K562 (cell line): ENCODE results near the gene LHB. TPM values are rescaled to one million over a fixed set of nuclear protein-coding genes. Genes with fewer than 3 reads are reported as not detected.

ENCODE experiments used
- ATAC-seq: fragments of 200-7000 bp; cut with Tn5 transposase; 3 replicates; pipeline ENCODE4 v1.9.1; 2020; ENCODE audit warnings: moderate library complexity
- BruUV-seq: library from RNA; stranded (reverse); fragments of 400-500 nt; replicated peaks from 2 replicates; lab custom pipeline; 2021; lab: Mats Ljungman, UMichigan
- CTCF ChIA-PET: fragments of 300-600 bp; formaldehyde crosslinking; extraction: SDS; loops from one replicate; lab custom pipeline; 2021; ENCODE audit warnings: low intra/inter-chr PET ratio; lab: Yijun Ruan, JAX
- POLR2A ChIA-PET: fragments of 300-600, 350-650 bp; sonication (Branson Sonifier 250); formaldehyde crosslinking; extraction: SDS; loops from one replicate; lab custom pipeline; 2021; ENCODE audit warnings: antibody characterized with exemption, inconsistent platforms; lab: Yijun Ruan, JAX
- DNase-seq, 4 experiments: peaks; one replicate each; pipeline versions ENCODE4 v3.0.0 to v3.0.0-alpha.2; 2011 to 2018; ENCODE audit warnings: low spot score in 3 of 4, mixed read lengths in 3 of 4; ENCODE audit errors: extremely low read depth in 1 of 4
- FAIRE-seq: peaks from 2 replicates; lab custom pipeline; 2011; peaks lifted over from hg19 to GRCh38; lab: Jason Lieb, UNC
- H2AFZ ChIP-seq: 2 replicates; pipeline ENCODE4 v1.6.0; 2011; ENCODE audit warnings: low read depth, low read length, control low read depth, inconsistent platforms
- H3K27ac ChIP-seq: fragments of 200-600 bp; 3 replicates; pipeline ENCODE4 v1.8.0; 2011; ENCODE audit warnings: low read depth, mild to moderate bottlenecking, control low read depth, inconsistent platforms, low read length, moderate library complexity, mixed read lengths; ENCODE audit errors: extremely low read depth
- H3K27me3 ChIP-seq, 2 experiments: fragments of 300-600 bp in 1 of 2; 2 replicates in 1 of 2; 3 replicates in 1 of 2; pipeline versions ENCODE4 v1.6.0 to v1.8.0; 2011; ENCODE audit warnings: inconsistent platforms in 2 of 2, low read length in 2 of 2, mild to moderate bottlenecking in 1 of 2, mixed read lengths in 1 of 2, moderate library complexity in 1 of 2; ENCODE audit not compliant: control insufficient read depth in 2 of 2, insufficient read depth in 2 of 2
- H3K36me3 ChIP-seq: fragments of 300-600 bp; 3 replicates; pipeline ENCODE4 v1.8.0; 2011; ENCODE audit warnings: mild to moderate bottlenecking, low read length, inconsistent platforms; ENCODE audit not compliant: control insufficient read depth, insufficient read depth
- H3K4me1 ChIP-seq, 2 experiments: fragments of 200-600 bp in 1 of 2; replicated peaks in 1 of 2; 2 replicates in 1 of 2; 3 replicates in 1 of 2; pipeline versions ENCODE4 v1.5.1 to v1.8.0; 2011; ENCODE audit warnings: inconsistent platforms in 2 of 2, low read length in 2 of 2, mild to moderate bottlenecking in 1 of 2, mixed read lengths in 1 of 2, moderate library complexity in 1 of 2; ENCODE audit not compliant: control insufficient read depth in 2 of 2, insufficient read depth in 2 of 2
- H3K4me2 ChIP-seq: 2 replicates; pipeline ENCODE4 v1.6.1; 2011; ENCODE audit warnings: low read length, control low read depth, inconsistent platforms, mixed read lengths; ENCODE audit not compliant: insufficient read depth
- H3K4me3 ChIP-seq: fragments of 200-600 bp; sonication (generic), shearing (Covaris generic); 2 replicates; pipeline ENCODE4 v1.5.1; 2016; ENCODE audit warnings: control low read depth, inconsistent platforms
- H3K79me2 ChIP-seq: fragments of 200-600 bp; 3 replicates; pipeline ENCODE4 v1.8.0; 2011; ENCODE audit warnings: low read length, inconsistent platforms; ENCODE audit not compliant: control insufficient read depth, insufficient read depth
- H3K9ac ChIP-seq, 2 experiments: 2 replicates each; pipeline versions ENCODE4 v1.6.0 to v1.6.1; 2011; ENCODE audit warnings: low read depth in 2 of 2, low read length in 2 of 2, control low read depth in 1 of 2, inconsistent platforms in 1 of 2, mild to moderate bottlenecking in 1 of 2, mixed read lengths in 1 of 2; ENCODE audit not compliant: insufficient read depth in 1 of 2
- H3K9me1 ChIP-seq: one replicate; pipeline ENCODE4 v1.6.0; 2011; ENCODE audit warnings: inconsistent platforms, mild to moderate bottlenecking, low read length, moderate library complexity; ENCODE audit not compliant: control insufficient read depth, insufficient read depth
- H3K9me3 ChIP-seq: replicated peaks from 2 replicates; pipeline ENCODE4 v1.5.1; 2011; ENCODE audit warnings: low read depth, low read length, inconsistent platforms; ENCODE audit not compliant: control insufficient read depth, insufficient read depth
- H4K20me1 ChIP-seq: replicated peaks from 2 replicates; pipeline ENCODE4 v1.6.1; 2011; ENCODE audit warnings: low read length, inconsistent platforms, mixed read lengths; ENCODE audit not compliant: control insufficient read depth, insufficient read depth
- EGR1 ChIP-seq: fragments of 450-650 bp; conservative IDR thresholded peaks from 2 replicates; pipeline ENCODE4 v1.6.1; 2017; ENCODE audit warnings: mild to moderate bottlenecking
- HIVEP1 ChIP-seq: fragments of 250-450 bp; sonication (Bioruptor Pico); IDR thresholded peaks from 2 replicates; pipeline ENCODE4 v1.4.0; 2020; ENCODE audit warnings: mild to moderate bottlenecking
- KDM1A ChIP-seq, 2 experiments: fragments of 450-650 bp; IDR thresholded peaks; 2 replicates each; pipeline ENCODE4 v1.6.1; 2016; ENCODE audit warnings: mild to moderate bottlenecking in 2 of 2
- RAD51 ChIP-seq: fragments of 450-650 bp; IDR thresholded peaks from 2 replicates; pipeline ENCODE4 v1.7.1; 2016; ENCODE audit warnings: low read depth, mild to moderate bottlenecking, borderline replicate concordance
- XRCC3 ChIP-seq: fragments of 450-650 bp; IDR thresholded peaks from 2 replicates; pipeline ENCODE4 v1.6.1; 2017; ENCODE audit warnings: mild to moderate bottlenecking, moderate library complexity
- WGBS: fragments of 100-300 bp; shearing (Covaris generic); methylation state at CpG from one replicate; pipeline ENCODE4 v1.1.6; 2016; ENCODE audit warnings: low coverage, mixed read lengths; ENCODE audit not compliant: insufficient coverage; ENCODE audit errors: missing lambda C conversion rate; 5-methylcytosine and 5-hydroxymethylcytosine counted together
- in situ Hi-C: fragments of 300-500 bp; cut with MboI; formaldehyde crosslinking; loops from 4 replicates; pipeline ENCODE4 v1.15.0; 2018; ENCODE audit warnings: inconsistent platforms, mixed read lengths
- intact Hi-C: fragments of 100-400 bp; cut with micrococcal nuclease; formaldehyde crosslinking; loops from 2 replicates; pipeline ENCODE4 v1.14.2; 2022
- polyA plus RNA-seq, 8 experiments: library from polyadenylated mRNA; depleted of rRNA in 4 of 8; stranded (reverse) in 5 of 8; unstranded in 3 of 8; fragments of >200 nt; fragmentation: Nextera tagmentation in 2 of 8; fragmentation: Illumina TruSeq in 1 of 8; extraction: Ambion mirVana in 2 of 8; extraction: Trizol in 1 of 8; gene quantifications; 2 replicates each; pipeline versions ENCODE4 v1.2.1 to v1.2.3, GENCODE V29; 2011 to 2014; ENCODE audit warnings: inconsistent platforms in 1 of 8, missing spikeins in 1 of 8
- total RNA-seq, 7 experiments: library from RNA; depleted of rRNA in 6 of 7; stranded (reverse); fragments of >200 nt in 6 of 7; fragmentation: Illumina TruSeq in 2 of 7; extraction: Trizol in 2 of 7; gene quantifications; 2 replicates each; pipeline versions ENCODE4 v1.2.1 to v1.2.3, GENCODE V29; 2011 to 2021; ENCODE audit warnings: low replicate concordance in 1 of 7
- TF ChIP-seq, protein P1 (sequence below): fragments of 450-650 bp; formaldehyde crosslinking; IDR thresholded peaks from 2 replicates; pipeline ENCODE4 v1.4.0; 2022; ENCODE audit warnings: missing genetic modification characterization

Gene LHB
- total and polyA plus RNA-seq, 9 of the 15 experiments (the other 6 are each of a cell fraction or from before 2014, with no cell fraction given), result 0.54 TPM; not detected in 8

DNA sequence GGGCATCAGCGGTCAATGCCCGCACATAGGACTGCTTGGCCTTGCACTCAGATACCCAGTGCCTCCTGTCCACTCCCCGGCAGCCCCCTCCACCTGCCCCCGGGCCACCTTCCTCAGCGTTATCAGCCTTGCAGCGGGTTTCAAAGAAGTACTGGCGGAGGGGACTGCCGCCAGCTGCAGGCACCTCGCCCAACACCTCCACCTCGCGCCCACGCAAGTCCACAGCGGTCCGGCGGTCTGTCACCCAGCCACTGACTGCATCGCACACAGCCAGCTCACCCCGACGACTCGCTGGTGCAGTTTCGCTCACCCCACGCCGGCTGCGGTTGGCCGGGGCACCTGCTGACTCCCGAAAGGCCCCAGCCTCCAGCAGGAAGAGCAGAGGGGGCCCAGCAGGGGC is 44.6 kb upstream of the LHB start:
- in situ Hi-C loops, result no loop called here
- DNase-seq (peak in 1 of 4 experiments; percentile 20), FAIRE-seq (no peak)

DNA sequence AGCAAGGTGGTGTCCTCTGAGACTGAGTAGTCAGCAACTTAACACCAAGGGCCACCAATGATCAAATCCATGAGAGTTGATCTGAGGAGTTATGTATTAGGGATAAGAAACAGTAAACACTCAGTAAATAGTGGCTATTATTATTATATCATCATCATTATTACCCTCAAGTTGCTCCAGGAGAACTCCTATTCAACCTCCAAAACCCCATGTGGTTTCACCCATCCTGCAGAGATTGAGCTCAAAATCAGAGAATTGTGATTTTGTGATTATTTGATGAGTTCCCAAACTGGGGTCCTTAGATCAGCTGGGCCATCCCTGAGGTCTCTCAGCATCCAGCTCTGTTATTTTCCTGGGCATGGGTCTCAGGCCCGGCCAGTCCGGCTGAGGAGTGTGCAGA is 44.1 kb upstream of the LHB start:
- H3K27ac ChIP-seq, result no peak overlapping the region
- no peak overlapping the region for H2AFZ ChIP-seq
- peaks cover 19 to 61% of the 10 kb centered on the region in 2 experiments; a peak in 3 of 5 replicates for H3K27me3 ChIP-seq
- no peak for FAIRE-seq
- no peak for ATAC-seq
- no peak overlapping the region for H3K4me2 ChIP-seq
- no peaks in the 10 kb centered on the region for H3K79me2 ChIP-seq
- peaks cover 2 to 46% of the 10 kb centered on the region in 2 experiments; a peak in 4 of 5 replicates for H3K4me1 ChIP-seq
- ChIA-PET CTCF (no interaction called here), POLR2A (interaction anchor here (0.6 to 1.4 kb wide), 2 partner anchors 9 to 395 kb away, joined by 3 to 4 read pairs; no protein-coding TSS in a partner anchor)
- intact Hi-C loops (no loop called here), in situ Hi-C loops (no loop called here)
- no peak overlapping the region for H3K9ac ChIP-seq
- 12% methylated on average over 2 of the region's 2 CpGs for WGBS
- no peak overlapping the region for H3K4me3 ChIP-seq
- no peak for DNase-seq
- peaks cover 4% of the 10 kb centered on the region; the same call in 1 of the 2 replicates for H4K20me1 ChIP-seq
- peak; percentile 11 to 38; a peak in 1 of 4 replicates for TF ChIP-seq KDM1A (IDR thresholded peaks at IDR 0.05)
- no peak for TF ChIP-seq XRCC3
- no TSS peak for BruUV-seq
- H3K9me1 ChIP-seq, result no peaks in the 10 kb centered on the region
- H3K36me3 ChIP-seq, result no peaks in the 10 kb centered on the region
- no peaks in the 10 kb centered on the region for H3K9me3 ChIP-seq

More for the DNA sequence above, 44.6 kb upstream of the LHB start:
- H4K20me1 ChIP-seq, result peaks cover 4% of the 10 kb centered on the region; the same call in 1 of the 2 replicates
- peaks cover 22 to 61% of the 10 kb centered on the region in 2 experiments; a peak in 3 of 5 replicates for H3K27me3 ChIP-seq
- CTCF ChIA-PET, result no interaction called here
- H3K4me3 ChIP-seq, result no peak overlapping the region
- peaks cover 2 to 42% of the 10 kb centered on the region in 2 experiments; a peak in 4 of 5 replicates for H3K4me1 ChIP-seq
- intact Hi-C loops, result no loop called here
- no TSS peak for BruUV-seq
- peak overlapping the region in 1 of 2 experiments; percentile 45; a peak in 2 of 4 replicates for H3K9ac ChIP-seq
- no peaks in the 10 kb centered on the region for H3K79me2 ChIP-seq
- no peak overlapping the region for H2AFZ ChIP-seq
- WGBS, result 4% methylated on average over 23 of the region's 25 CpGs
- H3K9me1 ChIP-seq, result no peaks in the 10 kb centered on the region
- TF ChIP-seq HIVEP1 (CRISPR knock-in tag) (no peak), RAD51 (no peak), EGR1 (peak; percentile 61)
- TF ChIP-seq, protein P1, sequence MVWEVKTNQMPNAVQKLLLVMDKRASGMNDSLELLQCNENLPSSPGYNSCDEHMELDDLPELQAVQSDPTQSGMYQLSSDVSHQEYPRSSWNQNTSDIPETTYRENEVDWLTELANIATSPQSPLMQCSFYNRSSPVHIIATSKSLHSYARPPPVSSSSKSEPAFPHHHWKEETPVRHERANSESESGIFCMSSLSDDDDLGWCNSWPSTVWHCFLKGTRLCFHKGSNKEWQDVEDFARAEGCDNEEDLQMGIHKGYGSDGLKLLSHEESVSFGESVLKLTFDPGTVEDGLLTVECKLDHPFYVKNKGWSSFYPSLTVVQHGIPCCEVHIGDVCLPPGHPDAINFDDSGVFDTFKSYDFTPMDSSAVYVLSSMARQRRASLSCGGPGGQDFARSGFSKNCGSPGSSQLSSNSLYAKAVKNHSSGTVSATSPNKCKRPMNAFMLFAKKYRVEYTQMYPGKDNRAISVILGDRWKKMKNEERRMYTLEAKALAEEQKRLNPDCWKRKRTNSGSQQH (CRISPR knock-in tag), result no peak
- POLR2A ChIA-PET, result interaction anchor here (1.4 kb wide), 1 partner anchor 8 kb away, joined by 4 read pairs; no protein-coding TSS in a partner anchor
- H3K9me3 ChIP-seq, result no peaks in the 10 kb centered on the region
- H3K27ac ChIP-seq, result no peak overlapping the region
- no peaks in the 10 kb centered on the region for H3K36me3 ChIP-seq
- no peak for ATAC-seq
- no peak overlapping the region for H3K4me2 ChIP-seq
